BJ (cell line): Measurements from ENCODE around the gene ZMYND8. TPM values are rescaled to one million over a fixed set of nuclear protein-coding genes. Genes with fewer than 3 reads are reported as not detected.
"Not testable (repeated sequence)": the region's sequence is repeated elsewhere in the genome, so short reads cannot be mapped to it uniquely, and the experiment has no call there.

Experiments
- CTCF ChIA-PET: fragments of 350-600 bp; formaldehyde crosslinking; extraction: SDS; loops from one replicate; lab custom pipeline; 2021; ENCODE audit warnings: antibody characterized with exemption, inconsistent platforms; lab: Yijun Ruan, JAX
- POLR2A ChIA-PET: fragments of 300-600 bp; sonication (Branson Sonifier 250); formaldehyde crosslinking; extraction: SDS; loops from one replicate; lab custom pipeline; 2021; ENCODE audit warnings: antibody characterized with exemption; lab: Charles Lee
- DNase-seq: peaks from one replicate; pipeline ENCODE4 v3.0.0-alpha.2; 2011; ENCODE audit warnings: low read depth
- H3K27me3 ChIP-seq: 2 replicates; pipeline ENCODE4 v1.6.0; 2011; ENCODE audit warnings: low read length; ENCODE audit not compliant: control insufficient read depth, insufficient read depth
- H3K36me3 ChIP-seq: 2 replicates; pipeline ENCODE4 v1.5.1; 2011; ENCODE audit warnings: low read length; ENCODE audit not compliant: control insufficient read depth, insufficient read depth
- H3K4me3 ChIP-seq: 2 replicates; pipeline ENCODE4 v1.5.1; 2011; ENCODE audit warnings: low read depth, mild to moderate bottlenecking, control low read depth, low read length
- polyA plus RNA-seq: library from polyadenylated mRNA; depleted of rRNA; stranded (reverse); fragments of >200 nt; gene quantifications from 2 replicates; pipeline ENCODE4 v1.2.3, GENCODE V29; 2011
- TF ChIP-seq, protein P1 (sequence below): IDR thresholded peaks from 2 replicates; pipeline ENCODE4 v1.5.1; 2011; ENCODE audit warnings: low read depth, mild to moderate bottlenecking, control low read depth, inconsistent platforms, low read length, moderate library complexity; ENCODE audit not compliant: insufficient read depth

The ZMYND8 gene
- polyA plus RNA-seq, 1 experiment: 12.7 TPM

DNA sequence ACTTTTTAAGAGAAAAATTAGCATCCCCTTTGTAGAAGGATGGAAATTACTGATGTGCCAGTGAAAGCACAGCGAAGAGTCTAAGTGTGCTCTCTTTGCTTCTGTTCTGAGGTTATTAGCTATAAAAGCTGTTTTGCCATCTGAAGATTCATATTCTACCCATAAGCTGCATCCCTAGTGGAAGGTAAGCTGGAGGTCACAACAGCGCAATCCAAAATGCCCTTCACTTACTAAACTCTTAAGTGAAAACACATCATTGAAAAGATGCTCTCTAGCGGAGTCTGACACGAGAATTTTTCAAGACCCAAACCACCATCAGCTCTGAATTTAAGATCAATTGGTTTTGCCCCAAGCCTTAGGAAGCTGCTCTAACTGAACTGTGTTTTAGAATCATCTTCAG is 113.5 kb downstream of the ZMYND8 start:
- CTCF ChIA-PET: interaction anchor here (0.9 to 1.0 kb wide), 2 partner anchors 30 to 141 kb away, joined by 3 to 4 read pairs; no protein-coding TSS in a partner anchor
- Histone ChIP-seq H3K27me3 (no peaks in the 10 kb centered on the region), H3K36me3 (peaks cover 17% of the 10 kb centered on the region), H3K4me3 (no peak overlapping the region)
- TF ChIP-seq, protein P1, sequence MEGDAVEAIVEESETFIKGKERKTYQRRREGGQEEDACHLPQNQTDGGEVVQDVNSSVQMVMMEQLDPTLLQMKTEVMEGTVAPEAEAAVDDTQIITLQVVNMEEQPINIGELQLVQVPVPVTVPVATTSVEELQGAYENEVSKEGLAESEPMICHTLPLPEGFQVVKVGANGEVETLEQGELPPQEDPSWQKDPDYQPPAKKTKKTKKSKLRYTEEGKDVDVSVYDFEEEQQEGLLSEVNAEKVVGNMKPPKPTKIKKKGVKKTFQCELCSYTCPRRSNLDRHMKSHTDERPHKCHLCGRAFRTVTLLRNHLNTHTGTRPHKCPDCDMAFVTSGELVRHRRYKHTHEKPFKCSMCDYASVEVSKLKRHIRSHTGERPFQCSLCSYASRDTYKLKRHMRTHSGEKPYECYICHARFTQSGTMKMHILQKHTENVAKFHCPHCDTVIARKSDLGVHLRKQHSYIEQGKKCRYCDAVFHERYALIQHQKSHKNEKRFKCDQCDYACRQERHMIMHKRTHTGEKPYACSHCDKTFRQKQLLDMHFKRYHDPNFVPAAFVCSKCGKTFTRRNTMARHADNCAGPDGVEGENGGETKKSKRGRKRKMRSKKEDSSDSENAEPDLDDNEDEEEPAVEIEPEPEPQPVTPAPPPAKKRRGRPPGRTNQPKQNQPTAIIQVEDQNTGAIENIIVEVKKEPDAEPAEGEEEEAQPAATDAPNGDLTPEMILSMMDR: no peak
- DNase-seq: no peak
- POLR2A ChIA-PET: no interaction called here

DNA sequence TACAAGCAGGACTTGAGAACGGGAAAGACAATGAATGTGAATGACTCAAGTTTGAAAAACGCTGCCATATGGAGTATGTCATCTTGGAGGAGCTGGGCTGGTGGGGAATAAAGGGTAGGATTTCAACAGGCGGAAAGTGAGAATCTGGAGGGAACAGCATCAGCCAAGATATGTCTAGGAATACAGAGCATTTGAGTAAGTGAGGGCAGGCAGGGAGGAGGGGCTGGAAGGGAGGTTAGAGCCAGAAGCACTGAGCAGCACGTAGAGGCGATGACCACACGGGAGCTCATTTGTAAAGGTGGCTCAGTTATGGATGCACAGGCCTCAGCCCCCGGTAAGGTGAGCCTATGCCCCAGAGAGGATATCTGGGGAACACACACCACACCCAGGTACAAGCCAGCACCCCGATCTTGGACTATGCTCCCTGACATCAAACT is 115.1 kb downstream of the ZMYND8 start:
- CTCF ChIA-PET: interaction anchor here (0.9 to 1.6 kb wide), 2 partner anchors 45 to 143 kb away, joined by 3 to 5 read pairs; no protein-coding TSS in a partner anchor
- POLR2A ChIA-PET: interaction anchor here (0.7 kb wide), 1 partner anchor 9 kb away, joined by 23 read pairs; no protein-coding TSS in a partner anchor
- Histone ChIP-seq H3K36me3 (peaks cover 17% of the 10 kb centered on the region), H3K27me3 (no peaks in the 10 kb centered on the region), H3K4me3 (no peak overlapping the region)
- DNase-seq: peak; percentile 59
- TF ChIP-seq, protein P1: no peak

DNA sequence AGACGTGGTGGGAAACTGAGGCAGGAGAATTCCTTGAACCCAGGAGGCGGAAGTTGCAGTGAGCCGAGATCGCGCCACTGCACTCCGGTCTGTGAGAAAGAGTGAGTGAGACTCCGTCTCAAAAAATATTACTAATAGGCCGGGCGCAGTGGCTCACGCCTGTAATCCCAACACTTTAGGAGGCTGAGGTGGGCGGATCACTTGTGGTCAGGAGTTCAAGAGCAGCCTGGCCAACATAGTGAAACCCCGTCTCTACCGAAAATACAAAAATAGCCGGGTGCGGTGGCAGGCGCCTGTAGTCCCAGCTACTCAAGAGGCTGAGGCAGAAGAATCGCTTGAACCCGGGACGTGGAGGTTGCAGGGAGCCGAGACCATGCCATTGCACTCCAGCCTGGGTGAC is 116.4 kb downstream of the ZMYND8 start:
- CTCF ChIA-PET, DNase-seq, H3K4me3 ChIP-seq, POLR2A ChIA-PET, H3K27me3 ChIP-seq: not testable (repeated sequence)
- H3K36me3 ChIP-seq: peaks cover 13% of the 10 kb centered on the region

DNA sequence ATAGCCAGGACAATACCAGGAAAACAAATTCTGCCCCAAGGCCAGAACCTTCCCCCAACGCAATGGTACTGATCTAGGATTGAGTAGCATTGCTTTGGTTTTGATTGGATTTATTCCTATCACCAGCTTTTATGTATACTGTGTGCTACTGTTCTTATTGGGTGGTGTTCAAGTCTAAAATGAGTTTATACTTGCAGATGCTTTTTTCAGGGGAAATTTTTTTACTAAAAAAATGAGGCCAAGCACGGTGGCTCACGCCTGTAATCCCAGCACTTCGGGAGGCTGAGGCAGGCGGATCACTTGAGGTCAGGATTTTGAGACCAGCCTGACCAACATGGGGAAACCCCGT is 116.8 kb downstream of the ZMYND8 start:
- Histone ChIP-seq H3K4me3 (no peak overlapping the region), H3K36me3 (peaks cover 13% of the 10 kb centered on the region), H3K27me3 (no peaks in the 10 kb centered on the region)
- ChIA-PET CTCF (no interaction called here), POLR2A (no interaction called here)
- DNase-seq: no peak
- TF ChIP-seq, protein P1: no peak

DNA sequence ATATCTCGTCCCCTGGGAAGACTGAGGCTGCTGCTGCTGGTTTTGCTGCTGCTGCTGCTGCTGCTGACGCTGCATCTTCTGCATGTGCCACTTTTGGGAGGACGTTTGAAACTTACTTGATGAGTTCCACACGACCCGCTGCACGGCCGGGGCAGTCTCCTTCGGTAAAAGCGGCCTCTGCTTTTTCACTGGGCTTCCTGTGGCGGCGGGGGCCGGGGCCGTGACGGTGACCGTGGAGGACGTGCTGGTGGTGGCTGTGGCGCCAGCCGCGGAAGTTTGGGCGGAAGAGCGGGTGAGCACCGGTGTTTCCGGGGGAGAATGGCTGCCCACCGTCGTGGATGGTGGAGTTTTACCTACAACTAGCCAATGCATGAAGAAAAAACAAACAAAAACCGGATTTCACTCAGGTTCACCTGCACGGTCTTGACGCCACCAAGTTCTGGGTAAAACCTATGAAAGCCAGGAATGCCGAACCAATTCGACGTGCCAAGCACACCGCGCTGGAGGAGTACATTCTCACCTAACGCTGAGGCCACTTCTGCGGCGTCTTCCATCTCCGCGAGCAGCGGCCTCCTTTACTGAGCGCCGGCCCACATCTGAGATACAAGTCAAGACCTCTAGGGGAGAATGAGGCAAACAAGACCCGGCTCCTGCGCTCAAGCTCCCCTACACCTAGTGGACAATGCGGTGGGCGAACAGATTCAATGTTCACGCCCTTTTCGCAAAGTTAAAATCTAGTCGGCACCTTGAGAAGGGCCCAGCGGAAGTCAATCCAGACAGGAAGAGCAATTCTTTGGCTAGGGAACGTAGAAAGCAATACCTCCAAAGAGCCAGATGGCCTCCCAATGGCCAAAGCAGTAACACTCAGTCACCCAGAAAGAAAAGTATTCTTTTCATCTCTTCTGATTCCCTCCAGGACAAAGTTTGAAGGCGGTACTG is 117.5 kb downstream of the ZMYND8 start:
- Histone ChIP-seq H3K36me3 (peaks cover 13% of the 10 kb centered on the region), H3K27me3 (no peaks in the 10 kb centered on the region), H3K4me3 (no peak overlapping the region)
- ChIA-PET CTCF (no interaction called here), POLR2A (no interaction called here)
- DNase-seq: no peak
- TF ChIP-seq, protein P1: no peak
